DMS153 treated with DMSO at 0.1 percent for 48 hours (cell line): ENCODE data around the gene GATA1.
"Not testable (repeated sequence)": the region's sequence is repeated elsewhere in the genome, so short reads cannot be mapped to it uniquely, and the experiment has no call there.

ENCODE experiments used
- DNase-seq: peaks from one replicate; lab custom pipeline; 2025; ENCODE audit not compliant: unreplicated experiment; lab: John Stamatoyannopoulos, UW

The GATA1 gene

GRCh38 chrX:48806081-48806480 lies 19.7 kb downstream of the GATA1 start:
- no peak for DNase-seq

- no peak for DNase-seq
Observed at GRCh38 chrX:48813644-48814043, 27.3 kb downstream of the GATA1 start.

GRCh38 chrX:48814722-48815121 lies 28.3 kb downstream of the GATA1 start:
- no peak for DNase-seq

GRCh38 chrX:48815266-48815665 lies 28.9 kb downstream of the GATA1 start:
- DNase-seq = no peak

GRCh38 chrX:48816014-48816810 lies 29.8 kb downstream of the GATA1 start:
- DNase-seq = no peak

GRCh38 chrX:48818098-48818497 lies 31.7 kb downstream of the GATA1 start:
- DNase-seq = no peak

GRCh38 chrX:48818866-48819265 lies 32.5 kb downstream of the GATA1 start:
- DNase-seq = no peak

- not testable (repeated sequence) for DNase-seq
Observed at GRCh38 chrX:48819394-48819793, 33.0 kb downstream of the GATA1 start.

- no peak for DNase-seq
Observed at GRCh38 chrX:48823053-48823452, 36.7 kb downstream of the GATA1 start.

- no peak for DNase-seq
Observed at GRCh38 chrX:48824066-48824465, 37.7 kb downstream of the GATA1 start.

GRCh38 chrX:48826135-48826875 lies 39.9 kb downstream of the GATA1 start, which contains the start of gene ERAS:
Gene ERAS, plus strand, starts transcription at chrX:48826513. Its CDS starts 2,611 bp downstream, at chrX:48829124.
- DNase-seq = no peak

- DNase-seq = no peak
Observed at GRCh38 chrX:48826876-48827653, 40.7 kb downstream of the GATA1 start.

GRCh38 chrX:48827654-48827968 lies 41.2 kb downstream of the GATA1 start:
- DNase-seq = no peak

GRCh38 chrX:48829016-48829735 lies 42.8 kb downstream of the GATA1 start:
- no peak for DNase-seq

- no peak for DNase-seq
Observed at GRCh38 chrX:48831136-48831908, 44.9 kb downstream of the GATA1 start.

- no peak for DNase-seq
Observed at GRCh38 chrX:48831909-48832291, 45.5 kb downstream of the GATA1 start.

GRCh38 chrX:48833542-48834138 lies 47.2 kb downstream of the GATA1 start:
- no peak for DNase-seq

GRCh38 chrX:48834383-48834709 lies 48.0 kb downstream of the GATA1 start:
- no peak for DNase-seq

- no peak for DNase-seq
Observed at GRCh38 chrX:48835524-48836329, 49.3 kb downstream of the GATA1 start, which contains the start of gene PCSK1N. Gene PCSK1N, minus strand, starts transcription at chrX:48835610. Its CDS starts 78 bp downstream, at chrX:48835532.
